Measurements from ENCODE around the gene CD1E. TPM values are rescaled to one million over a fixed set of nuclear protein-coding genes. Genes with fewer than 3 reads are reported as not detected.
"Not testable (repeated sequence)": the region's sequence is repeated elsewhere in the genome, so short reads cannot be mapped to it uniquely, and the experiment has no call there.

CD1E gene
- total RNA-seq, 1 donor from 2014 or later: not detected

- DNase-seq (ENCODE audit: low read depth): no peak
These were observed 8.8 kb downstream of the CD1E start for GRCh38 chr1:158362482-158362881.

DNA sequence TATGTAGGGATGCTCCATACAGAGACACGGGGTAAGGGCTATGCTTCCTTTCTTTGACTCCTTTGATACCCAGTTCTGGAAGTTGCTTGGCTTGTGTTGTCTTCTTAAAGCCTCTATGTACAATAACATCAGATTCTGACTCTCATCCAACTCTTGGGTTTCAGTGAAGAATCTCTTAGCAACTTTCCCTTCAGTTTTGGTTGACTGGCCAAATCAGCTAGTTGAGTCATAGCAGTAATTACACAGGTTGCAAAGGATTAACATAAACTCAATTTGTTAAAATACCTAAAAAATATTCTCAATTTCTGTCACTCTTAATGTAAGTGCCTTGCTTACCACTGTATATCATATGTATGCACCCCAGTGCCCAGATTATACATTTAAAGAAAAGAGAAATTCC lies 9.2 kb downstream of the CD1E start:
- DNase-seq (ENCODE audit: low read depth): no peak

GRCh38 chr1:158366783-158367182 lies 13.1 kb downstream of the CD1E start:
- no peak for DNase-seq (ENCODE audit: low read depth)

DNA sequence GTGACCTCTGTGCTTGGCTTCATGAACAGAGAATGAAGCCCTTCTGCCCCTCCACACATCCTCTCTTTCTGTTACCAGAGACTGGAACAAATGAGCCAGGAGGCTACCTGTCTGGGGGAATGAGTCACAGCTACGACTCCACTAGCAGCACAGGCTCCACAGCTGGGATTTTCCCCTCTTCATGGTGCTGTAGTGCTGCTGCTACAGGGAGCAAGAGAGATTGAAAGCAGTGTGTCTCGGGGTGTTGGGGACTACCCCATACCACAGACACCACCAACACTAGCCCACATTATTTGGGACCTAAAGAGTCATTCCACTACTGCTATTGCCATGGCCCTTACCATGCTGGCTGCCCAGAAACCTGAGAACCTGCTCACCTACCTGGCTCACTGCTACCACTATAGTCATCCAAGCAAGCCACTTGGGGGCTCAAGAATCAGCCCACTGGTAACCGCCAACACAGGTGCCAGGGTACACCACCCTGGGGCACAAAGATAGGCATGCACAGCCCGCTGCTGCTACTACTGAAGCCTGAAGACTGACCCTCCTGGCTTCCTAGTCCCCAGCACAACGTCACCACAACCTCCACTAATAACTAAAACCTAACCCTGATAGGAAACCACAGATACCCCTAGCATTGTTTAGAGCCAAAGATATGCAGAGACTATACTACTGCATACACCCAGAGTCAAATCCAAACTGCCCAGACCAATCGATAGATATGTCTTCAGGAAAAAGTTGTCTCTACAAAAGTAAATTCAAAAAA lies 17.7 kb downstream of the CD1E start:
- DNase-seq (ENCODE audit: low read depth): no peak

GRCh38 chr1:158374101-158374500 lies 20.4 kb downstream of the CD1E start:
- not testable (repeated sequence) for DNase-seq (ENCODE audit: low read depth)

DNA sequence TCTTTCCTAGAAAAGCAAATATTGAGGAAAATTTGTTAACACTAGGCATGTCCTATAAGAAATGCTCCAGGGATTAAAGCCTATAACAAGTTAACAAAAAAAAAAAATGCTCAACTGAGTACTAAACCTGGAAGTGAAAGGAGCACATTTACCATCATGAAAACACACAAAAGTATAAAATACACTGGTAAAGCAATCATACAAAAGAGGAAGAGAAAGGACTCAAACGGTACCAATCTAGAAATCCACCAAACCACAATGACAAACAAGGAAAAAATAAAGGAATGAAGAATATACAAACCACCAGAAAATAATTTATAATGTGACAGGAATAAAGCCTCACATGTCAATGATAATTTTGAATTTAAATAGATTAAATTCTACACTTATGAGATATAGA lies 21.2 kb downstream of the CD1E start:
- no peak for DNase-seq (ENCODE audit: low read depth)

DNA sequence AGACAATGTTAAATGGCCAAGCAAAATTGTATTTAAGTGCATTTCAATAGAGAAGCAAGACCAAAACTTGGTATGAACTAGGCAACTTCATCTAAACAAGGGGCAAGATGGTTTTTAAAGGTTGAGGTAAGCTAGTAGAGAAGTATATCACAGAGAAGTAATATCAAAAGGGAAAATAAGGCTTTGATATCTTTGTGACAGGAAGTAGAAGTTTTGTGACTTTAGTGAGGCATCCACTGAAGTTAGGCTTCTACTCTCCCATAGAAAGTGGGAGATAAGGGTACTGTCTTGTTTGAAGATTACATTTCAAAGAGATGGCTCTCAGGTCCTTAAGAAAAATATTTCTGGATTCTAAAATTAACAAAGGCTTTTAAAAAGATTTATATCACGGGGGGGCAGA lies 36.6 kb downstream of the CD1E start:
- DNase-seq (ENCODE audit: low read depth): no peak

DNA sequence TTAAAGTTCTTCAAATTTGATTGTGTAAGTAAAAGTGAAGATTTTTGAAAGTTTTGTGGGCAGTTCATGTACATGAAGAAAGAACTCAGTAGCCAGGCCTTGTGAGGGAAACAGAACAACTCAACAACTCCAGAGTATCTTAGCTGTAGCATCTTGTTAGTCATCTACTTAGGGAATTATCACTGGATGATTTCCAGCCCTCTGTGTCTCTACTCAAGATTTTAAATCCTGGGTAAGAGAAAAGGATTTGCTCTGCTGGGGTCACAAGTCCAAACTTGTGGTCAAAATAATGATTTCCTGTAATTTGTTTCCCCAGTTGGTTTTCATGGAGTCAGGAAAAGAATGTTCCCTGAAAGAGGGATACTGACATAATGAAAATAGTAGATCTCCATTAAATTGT lies 37.4 kb downstream of the CD1E start:
- DNase-seq (ENCODE audit: low read depth): no peak

DNA sequence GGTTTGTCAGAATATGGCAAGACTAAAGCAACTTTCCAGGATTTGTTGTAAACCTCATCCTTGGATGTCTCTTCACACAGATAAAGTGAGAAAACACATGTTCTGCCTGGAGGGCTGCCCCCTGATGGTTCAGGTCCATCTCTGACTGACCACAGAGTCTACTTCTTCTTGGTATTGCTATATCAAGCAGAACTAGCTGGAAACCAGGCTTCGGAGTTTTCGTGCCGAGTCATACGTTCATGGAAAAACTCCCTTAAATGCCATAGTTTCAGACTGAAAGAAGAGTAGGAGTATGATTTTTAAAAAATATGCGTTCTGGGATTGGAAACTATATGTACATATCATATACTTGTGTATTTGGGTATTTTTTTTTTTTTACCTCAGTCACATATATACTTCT lies 39.8 kb downstream of the CD1E start:
- DNase-seq (ENCODE audit: low read depth): no peak

DNA sequence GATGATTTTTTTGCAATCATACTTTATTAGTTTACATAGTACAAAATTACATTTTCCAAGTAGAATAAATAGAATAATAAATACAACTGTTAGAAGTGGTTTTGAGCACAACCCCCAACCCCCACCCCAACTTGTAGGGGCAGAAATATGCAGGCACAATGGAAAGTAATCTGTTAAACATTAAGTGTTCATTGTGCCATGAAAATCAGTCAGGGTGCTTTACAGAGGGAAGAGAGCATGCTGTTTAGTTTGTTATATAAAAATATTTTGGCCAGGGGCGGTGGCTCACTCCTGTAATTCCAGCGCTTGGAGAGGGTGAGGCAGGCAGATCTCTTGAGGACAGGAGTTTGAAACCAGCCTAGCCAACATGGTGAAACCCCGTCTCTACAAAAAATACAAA lies 43.0 kb downstream of the CD1E start:
- DNase-seq (ENCODE audit: low read depth): no peak

DNA sequence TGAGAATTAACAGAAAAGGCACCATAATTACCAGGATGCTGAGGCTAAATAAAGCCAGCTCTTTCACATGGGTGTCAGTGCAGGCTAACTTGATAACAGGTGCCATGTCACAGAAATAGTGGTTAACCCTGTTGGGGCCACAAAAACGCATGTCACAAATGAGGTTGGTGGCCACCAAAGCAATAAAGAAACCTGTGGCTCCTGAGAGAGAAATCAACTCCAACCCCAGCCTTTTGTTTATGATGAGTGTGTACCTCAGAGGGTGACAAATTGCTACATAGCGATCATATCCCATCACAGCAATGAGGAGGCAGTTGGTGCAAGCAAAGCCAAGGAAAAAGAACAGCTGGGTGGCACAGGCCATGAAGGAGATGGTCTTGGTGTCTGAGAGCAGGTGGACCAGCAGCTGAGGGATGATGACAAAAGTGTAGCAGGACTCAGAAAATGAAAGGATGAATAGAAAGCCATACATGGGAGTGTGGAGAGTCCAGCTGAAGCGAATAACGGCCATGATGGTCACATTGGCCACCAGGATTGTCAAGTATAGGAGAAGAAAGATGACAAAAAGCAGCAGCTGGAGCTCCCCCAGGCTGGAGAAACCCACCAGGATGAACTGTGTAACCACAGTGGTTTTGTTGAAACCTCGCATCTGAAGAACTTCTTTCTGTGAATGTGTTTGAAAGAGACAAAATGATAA lies 45.3 kb downstream of the CD1E start, which contains the start of gene OR10T2:
Gene OR10T2, minus strand, starts transcription at position 649 of the 697 bp plus-strand sequence. Its CDS starts 0 bp downstream, at position 649.
- DNase-seq (ENCODE audit: low read depth): peak; percentile 36

GRCh38 chr1:158400871-158401270 lies 47.2 kb downstream of the CD1E start:
- no peak for DNase-seq (ENCODE audit: low read depth)

DNA sequence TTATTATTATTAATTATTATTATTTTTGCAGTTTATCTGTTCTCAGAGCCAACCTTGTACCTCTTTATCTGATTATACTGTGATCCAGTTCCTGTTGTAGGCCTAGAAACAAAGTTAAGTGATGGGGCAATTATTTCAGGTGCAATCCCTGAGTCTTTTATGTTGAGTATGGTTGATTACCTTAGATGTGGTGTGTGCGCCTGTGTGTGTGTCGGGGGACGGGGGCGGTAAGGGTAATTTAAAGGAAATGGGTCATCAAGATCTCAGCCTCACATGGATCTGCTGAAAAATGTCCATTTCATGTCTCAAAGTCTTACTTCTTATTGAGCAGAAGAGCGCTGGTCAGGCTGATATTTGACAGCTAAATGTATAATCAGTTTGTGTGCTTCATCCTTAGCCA lies 53.4 kb downstream of the CD1E start:
- no peak for DNase-seq (ENCODE audit: low read depth)

Other genes with a start within 250 kb of the CD1E start
- gene CD1D, start 173.0 kb upstream of the CD1E start, total RNA-seq: 0.08 TPM in 1 of 2 replicates, not detected in the other
- not detected in 2 replicates for gene CD1A, start 99.5 kb upstream of the CD1E start, total RNA-seq
- not detected in 2 replicates for gene CD1C, start 64.0 kb upstream of the CD1E start, total RNA-seq
- gene CD1B, start 22.4 kb upstream of the CD1E start, total RNA-seq: not detected in 2 replicates
- not detected in 2 replicates for gene OR10T2, start 45.6 kb downstream of the CD1E start, total RNA-seq
- not detected in 2 replicates for gene OR10K2, start 72.3 kb downstream of the CD1E start, total RNA-seq
- not detected in 2 replicates for gene OR10K1, start 107.9 kb downstream of the CD1E start, total RNA-seq
- not detected in 2 replicates for gene OR10R2, start 118.3 kb downstream of the CD1E start, total RNA-seq
- not detected in 2 replicates for gene OR6Y1, start 200.5 kb downstream of the CD1E start, total RNA-seq
- gene OR6P1, start 216.7 kb downstream of the CD1E start, total RNA-seq: not detected in 2 replicates
- not detected in 2 replicates for gene OR10X1, start 226.0 kb downstream of the CD1E start, total RNA-seq

Data from myocyte (in vitro differentiated cells).